Loucy (cell line): ENCODE measurements around the gene PDK3.

Experiments used
- H2AFZ ChIP-seq: fragments of 200-600 bp; sonication (generic); 2 replicates; pipeline ENCODE4 v1.6.0; 2016; ENCODE audit warnings: antibody characterized with exemption, mild to moderate bottlenecking, low read length, moderate library complexity
- H3F3A ChIP-seq: fragments of 200-600 bp; 2 replicates; pipeline ENCODE4 v1.6.0; 2016; ENCODE audit warnings: antibody characterized with exemption, low read depth, mild to moderate bottlenecking
- H3K27me3 ChIP-seq: fragments of 200-600 bp; sonication (generic); 2 replicates; pipeline ENCODE4 v1.6.1; 2014; ENCODE audit warnings: low read length, mild to moderate bottlenecking; ENCODE audit not compliant: insufficient read depth, poor library complexity, severe bottlenecking
- H3K36me3 ChIP-seq: fragments of 200-600 bp; sonication (generic); 2 replicates; pipeline ENCODE4 v1.6.1; 2016; ENCODE audit warnings: low read length; ENCODE audit not compliant: insufficient read depth
- H3K4me1 ChIP-seq: fragments of 200-600 bp; sonication (generic); 2 replicates; pipeline ENCODE4 v1.5.1; 2014; ENCODE audit warnings: low read length, mild to moderate bottlenecking; ENCODE audit not compliant: insufficient read depth, poor library complexity, severe bottlenecking
- H3K4me2 ChIP-seq: fragments of 200-600 bp; sonication (generic); 2 replicates; pipeline ENCODE4 v1.6.0; 2014; ENCODE audit warnings: antibody characterized with exemption, low read length, low read depth, mild to moderate bottlenecking; ENCODE audit not compliant: poor library complexity, severe bottlenecking
- H3K4me3 ChIP-seq: fragments of 200-600 bp; sonication (generic); 2 replicates; pipeline ENCODE4 v1.5.1; 2014; ENCODE audit warnings: low read length, mild to moderate bottlenecking, mixed read lengths; ENCODE audit not compliant: poor library complexity, severe bottlenecking
- H3K79me2 ChIP-seq: fragments of 200-600 bp; sonication (generic); 2 replicates; pipeline ENCODE4 v1.6.1; 2014; ENCODE audit warnings: low read length; ENCODE audit not compliant: insufficient read depth
- H3K9ac ChIP-seq: fragments of 200-600 bp; sonication (generic); 2 replicates; pipeline ENCODE4 v1.6.0; 2014; ENCODE audit warnings: mild to moderate bottlenecking, low read depth, low read length, moderate library complexity; ENCODE audit not compliant: poor library complexity, severe bottlenecking
- H3K9me2 ChIP-seq: fragments of 200-600 bp; sonication (generic); replicated peaks from 2 replicates; pipeline ENCODE4 v1.6.1; 2016; ENCODE audit warnings: low read depth, low read length, mixed read lengths
- H3K9me3 ChIP-seq: fragments of 200-600 bp; sonication (generic); 2 replicates; pipeline ENCODE4 v1.6.1; 2014; ENCODE audit warnings: mild to moderate bottlenecking, antibody characterized with exemption, low read length, low read depth; ENCODE audit not compliant: insufficient read depth
- H4K20me1 ChIP-seq: fragments of 200-600 bp; sonication (generic); 2 replicates; pipeline ENCODE4 v1.6.0; 2014; ENCODE audit warnings: antibody characterized with exemption, low read length, mild to moderate bottlenecking; ENCODE audit not compliant: insufficient read depth, poor library complexity, severe bottlenecking
- CTCF ChIP-seq: fragments of 200-600 bp; sonication (generic); conservative IDR thresholded peaks from 2 replicates; pipeline ENCODE4 v1.5.1; 2014; ENCODE audit warnings: mild to moderate bottlenecking, antibody characterized with exemption, low read length
- EZH2phosphoT487 ChIP-seq: fragments of 200-600 bp; IDR thresholded peaks from 2 replicates; pipeline ENCODE4 v1.6.1; 2018; ENCODE audit warnings: antibody characterized with exemption, mild to moderate bottlenecking, moderate library complexity, borderline replicate concordance

Gene PDK3

DNA sequence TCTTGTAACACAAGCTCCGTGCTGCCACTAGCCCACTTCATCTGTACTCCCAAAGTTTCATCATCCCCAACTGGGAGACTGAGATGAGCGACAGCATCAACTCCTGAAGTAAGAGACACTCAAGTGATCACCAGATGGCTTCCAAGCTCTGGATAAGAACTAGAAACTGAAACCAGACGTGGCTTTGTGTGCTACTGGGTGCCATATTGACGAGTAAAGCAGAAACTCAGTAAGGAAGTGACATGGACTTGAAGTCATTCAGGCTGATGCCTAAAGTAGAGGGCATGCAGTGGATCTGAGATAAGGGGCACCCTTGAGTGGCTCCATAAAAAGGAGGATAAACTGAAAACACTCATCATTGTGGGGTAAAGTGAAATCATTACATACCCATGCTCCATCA lies 109.7 kb downstream of the PDK3 start:
- H3K9me2 ChIP-seq = no peaks in the 10 kb centered on the region
- no peaks in the 10 kb centered on the region for H3F3A ChIP-seq
- no peak for TF ChIP-seq EZH2phosphoT487
- no peak for TF ChIP-seq CTCF
- no peaks in the 10 kb centered on the region for H3K4me1 ChIP-seq
- H3K4me3 ChIP-seq = no peak overlapping the region
- no peaks in the 10 kb centered on the region for H3K27me3 ChIP-seq
- H3K36me3 ChIP-seq = peaks cover 60% of the 10 kb centered on the region; the same call in 1 of the 2 replicates
- no peaks in the 10 kb centered on the region for H4K20me1 ChIP-seq
- H3K9me3 ChIP-seq = no peaks in the 10 kb centered on the region
- H3K4me2 ChIP-seq = no peak overlapping the region
- H2AFZ ChIP-seq = no peak overlapping the region
- H3K9ac ChIP-seq = no peak overlapping the region
- no peaks in the 10 kb centered on the region for H3K79me2 ChIP-seq

DNA sequence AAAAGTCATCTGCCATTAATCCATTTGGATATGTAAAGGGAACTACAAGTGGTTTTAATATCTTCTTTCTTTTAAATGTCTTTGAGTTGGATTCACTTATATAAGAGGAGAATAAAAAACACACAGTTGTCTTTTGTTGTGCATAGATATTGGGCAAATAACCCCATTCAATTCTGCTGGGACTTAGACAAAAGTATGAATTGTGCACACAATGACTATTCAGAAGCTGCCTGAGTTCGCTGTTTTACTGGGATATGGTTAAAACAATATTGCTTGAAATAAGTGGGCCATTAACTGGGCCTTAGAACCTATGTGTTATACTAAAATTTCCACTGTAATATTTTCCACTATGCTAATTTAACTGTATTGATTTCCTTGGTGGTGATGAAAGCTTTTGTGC lies 110.4 kb downstream of the PDK3 start:
- Histone ChIP-seq H3K79me2 (no peaks in the 10 kb centered on the region), H3K36me3 (peaks cover 66% of the 10 kb centered on the region; the same call in 1 of the 2 replicates), H3K27me3 (no peaks in the 10 kb centered on the region), H3K4me2 (no peak overlapping the region), H3K9me3 (no peaks in the 10 kb centered on the region), H2AFZ (no peak overlapping the region), H3K4me1 (no peaks in the 10 kb centered on the region), H3K9ac (no peak overlapping the region), H3K9me2 (no peaks in the 10 kb centered on the region), H3K4me3 (no peak overlapping the region), H3F3A (no peaks in the 10 kb centered on the region), H4K20me1 (no peaks in the 10 kb centered on the region)
- no peak for TF ChIP-seq EZH2phosphoT487
- TF ChIP-seq CTCF = no peak

GRCh38 chrX:24577091-24577490 lies 112.0 kb downstream of the PDK3 start:
- no peak for TF ChIP-seq EZH2phosphoT487
- no peak for TF ChIP-seq CTCF
- Histone ChIP-seq H3K36me3 (peaks cover 75% of the 10 kb centered on the region; the same call in 1 of the 2 replicates), H2AFZ (no peak overlapping the region), H3K79me2 (no peaks in the 10 kb centered on the region), H3F3A (no peaks in the 10 kb centered on the region), H3K9me2 (no peaks in the 10 kb centered on the region), H4K20me1 (no peaks in the 10 kb centered on the region), H3K27me3 (no peaks in the 10 kb centered on the region), H3K9ac (no peak overlapping the region), H3K4me3 (no peak overlapping the region), H3K4me2 (no peak overlapping the region), H3K9me3 (no peaks in the 10 kb centered on the region), H3K4me1 (no peaks in the 10 kb centered on the region)
